ENCODE data around the gene MAGI2. TPM values are rescaled to one million over a fixed set of nuclear protein-coding genes. Genes with fewer than 3 reads are reported as not detected.

Gene MAGI2
- total RNA-seq, 3 donors from 2014 or later, result 9.8 to 22.7 (median 20.2) TPM

DNA sequence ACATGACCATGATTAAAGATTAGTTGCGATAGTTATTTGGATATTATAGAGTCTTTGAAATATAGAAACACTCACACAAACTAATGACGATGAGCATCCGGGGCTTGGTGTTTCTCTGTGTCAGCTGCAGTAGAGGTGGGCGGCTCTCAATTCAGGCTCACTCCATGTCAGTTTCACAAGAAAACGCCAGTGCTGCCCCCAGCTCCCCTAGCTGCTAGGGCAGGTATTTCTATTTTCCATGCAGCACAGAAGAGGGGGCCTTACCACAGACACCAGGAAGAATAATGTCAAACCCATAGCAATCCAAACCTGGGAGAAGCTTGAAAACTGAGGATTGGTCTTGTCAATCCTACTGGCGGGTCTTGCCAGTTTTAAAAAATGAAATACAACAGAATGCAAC is 1457.8 kb downstream of the MAGI2 start:
- Histone ChIP-seq H3K4me1 (no peaks in the 10 kb centered on the region), H3K9me3 (no peaks in the 10 kb centered on the region), H3K27me3 (no peaks in the 10 kb centered on the region), H3K27ac (no peak overlapping the region), H3K4me3 (no peak overlapping the region), H3K36me3 (no peaks in the 10 kb centered on the region)
- intact Hi-C loops (cut with DNase I; ENCODE audit: low total_unique reads), result no loop called here
- no peak for DNase-seq (ENCODE audit: low spot score in 2 of 2)
- no peak for TF ChIP-seq POLR2AphosphoS5 (IDR thresholded peaks at IDR 0.05)
- TF ChIP-seq POLR2A (IDR thresholded peaks at IDR 0.05), result no peak
- TF ChIP-seq, protein P1, sequence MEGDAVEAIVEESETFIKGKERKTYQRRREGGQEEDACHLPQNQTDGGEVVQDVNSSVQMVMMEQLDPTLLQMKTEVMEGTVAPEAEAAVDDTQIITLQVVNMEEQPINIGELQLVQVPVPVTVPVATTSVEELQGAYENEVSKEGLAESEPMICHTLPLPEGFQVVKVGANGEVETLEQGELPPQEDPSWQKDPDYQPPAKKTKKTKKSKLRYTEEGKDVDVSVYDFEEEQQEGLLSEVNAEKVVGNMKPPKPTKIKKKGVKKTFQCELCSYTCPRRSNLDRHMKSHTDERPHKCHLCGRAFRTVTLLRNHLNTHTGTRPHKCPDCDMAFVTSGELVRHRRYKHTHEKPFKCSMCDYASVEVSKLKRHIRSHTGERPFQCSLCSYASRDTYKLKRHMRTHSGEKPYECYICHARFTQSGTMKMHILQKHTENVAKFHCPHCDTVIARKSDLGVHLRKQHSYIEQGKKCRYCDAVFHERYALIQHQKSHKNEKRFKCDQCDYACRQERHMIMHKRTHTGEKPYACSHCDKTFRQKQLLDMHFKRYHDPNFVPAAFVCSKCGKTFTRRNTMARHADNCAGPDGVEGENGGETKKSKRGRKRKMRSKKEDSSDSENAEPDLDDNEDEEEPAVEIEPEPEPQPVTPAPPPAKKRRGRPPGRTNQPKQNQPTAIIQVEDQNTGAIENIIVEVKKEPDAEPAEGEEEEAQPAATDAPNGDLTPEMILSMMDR (IDR thresholded peaks at IDR 0.05), result no peak

GRCh38 chr7:77993838-77994237 is 1459.6 kb downstream of the MAGI2 start:
- H3K27ac ChIP-seq, result no peak overlapping the region
- no peaks in the 10 kb centered on the region for H3K36me3 ChIP-seq
- no peak overlapping the region for H3K4me3 ChIP-seq
- TF ChIP-seq POLR2AphosphoS5 (IDR thresholded peaks at IDR 0.05), result no peak
- TF ChIP-seq POLR2A (IDR thresholded peaks at IDR 0.05), result no peak
- intact Hi-C loops (cut with DNase I; ENCODE audit: low total_unique reads), result no loop called here
- H3K9me3 ChIP-seq, result no peaks in the 10 kb centered on the region
- DNase-seq (ENCODE audit: low spot score in 2 of 2), result no peak
- no peaks in the 10 kb centered on the region for H3K27me3 ChIP-seq
- H3K4me1 ChIP-seq, result no peaks in the 10 kb centered on the region

GRCh38 chr7:77991656-77992055 is 1461.8 kb downstream of the MAGI2 start:
- Histone ChIP-seq H3K27ac (no peak overlapping the region), H3K4me3 (no peak overlapping the region), H3K27me3 (no peaks in the 10 kb centered on the region), H3K9me3 (no peaks in the 10 kb centered on the region), H3K4me1 (no peaks in the 10 kb centered on the region), H3K36me3 (no peaks in the 10 kb centered on the region)
- TF ChIP-seq, protein P1 (IDR thresholded peaks at IDR 0.05), result no peak
- TF ChIP-seq POLR2A (IDR thresholded peaks at IDR 0.05), result no peak
- no peak for TF ChIP-seq POLR2AphosphoS5 (IDR thresholded peaks at IDR 0.05)
- intact Hi-C loops (cut with DNase I; ENCODE audit: low total_unique reads), result no loop called here
- no peak for DNase-seq (ENCODE audit: low spot score in 2 of 2)

DNA sequence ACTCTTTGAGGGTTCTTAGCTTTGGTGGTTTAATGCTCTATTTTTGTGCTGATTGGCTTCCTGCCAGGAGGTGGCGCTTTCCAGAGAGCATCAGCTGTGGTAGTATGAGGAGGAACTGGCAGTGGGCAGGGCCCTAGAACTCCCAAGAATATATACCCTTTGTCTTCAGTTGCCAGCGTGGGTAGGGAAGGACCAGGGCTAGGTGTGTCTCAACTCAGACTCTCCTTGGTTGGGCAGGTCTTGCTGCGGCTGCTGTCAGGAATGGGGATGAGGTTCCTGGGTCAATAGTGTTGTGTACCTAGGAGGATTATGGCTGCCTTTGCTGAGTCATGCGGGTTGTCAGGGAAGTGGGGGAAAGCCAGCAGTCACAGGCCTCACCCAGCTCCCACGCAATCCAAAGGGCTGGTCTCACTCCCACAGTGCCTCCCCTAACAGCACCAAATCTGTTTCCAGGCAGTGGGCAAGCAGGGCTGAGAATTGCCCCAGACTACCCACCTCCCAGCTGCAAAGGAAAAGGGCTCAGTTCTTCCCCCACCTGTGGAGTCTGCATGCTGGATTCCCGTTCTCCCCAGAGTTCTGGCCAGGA is 1463.4 kb downstream of the MAGI2 start:
- Histone ChIP-seq H3K36me3 (no peaks in the 10 kb centered on the region), H3K4me1 (no peaks in the 10 kb centered on the region), H3K27ac (no peak overlapping the region), H3K27me3 (no peaks in the 10 kb centered on the region), H3K4me3 (no peak overlapping the region), H3K9me3 (no peaks in the 10 kb centered on the region)
- intact Hi-C loops (cut with DNase I; ENCODE audit: low total_unique reads), result no loop called here
- no peak for DNase-seq (ENCODE audit: low spot score in 2 of 2)
- TF ChIP-seq POLR2AphosphoS5 (IDR thresholded peaks at IDR 0.05) (no peak), POLR2A (IDR thresholded peaks at IDR 0.05) (no peak)

DNA sequence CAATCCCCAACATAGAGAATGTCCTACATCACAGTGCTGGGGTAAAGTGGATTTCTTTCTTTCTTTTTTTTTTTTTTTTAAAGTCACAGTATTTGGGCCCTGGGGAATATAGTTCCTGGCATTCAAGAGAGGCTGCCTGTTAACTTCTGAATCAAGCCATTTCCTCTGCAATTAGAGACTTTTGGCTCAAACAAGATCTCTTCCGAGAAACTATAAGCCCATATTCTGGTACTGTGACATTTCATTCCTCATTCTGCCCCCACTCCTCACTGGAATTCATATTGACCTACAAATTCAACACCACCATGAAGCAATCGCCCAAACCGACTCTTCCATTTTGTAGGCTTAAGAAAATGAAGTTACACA is 1467.5 kb downstream of the MAGI2 start:
- Histone ChIP-seq H3K36me3 (no peaks in the 10 kb centered on the region), H3K27me3 (no peaks in the 10 kb centered on the region), H3K27ac (peak overlapping the region in 1 of 2 donors; percentile 61), H3K4me1 (no peaks in the 10 kb centered on the region), H3K9me3 (no peaks in the 10 kb centered on the region), H3K4me3 (no peak overlapping the region)
- intact Hi-C loops (cut with DNase I; ENCODE audit: low total_unique reads), result no loop called here
- TF ChIP-seq POLR2A (IDR thresholded peaks at IDR 0.05), result no peak
- TF ChIP-seq, protein P1 (IDR thresholded peaks at IDR 0.05), result no peak
- TF ChIP-seq POLR2AphosphoS5 (IDR thresholded peaks at IDR 0.05), result no peak
- DNase-seq (ENCODE audit: low spot score in 2 of 2), result no peak

DNA sequence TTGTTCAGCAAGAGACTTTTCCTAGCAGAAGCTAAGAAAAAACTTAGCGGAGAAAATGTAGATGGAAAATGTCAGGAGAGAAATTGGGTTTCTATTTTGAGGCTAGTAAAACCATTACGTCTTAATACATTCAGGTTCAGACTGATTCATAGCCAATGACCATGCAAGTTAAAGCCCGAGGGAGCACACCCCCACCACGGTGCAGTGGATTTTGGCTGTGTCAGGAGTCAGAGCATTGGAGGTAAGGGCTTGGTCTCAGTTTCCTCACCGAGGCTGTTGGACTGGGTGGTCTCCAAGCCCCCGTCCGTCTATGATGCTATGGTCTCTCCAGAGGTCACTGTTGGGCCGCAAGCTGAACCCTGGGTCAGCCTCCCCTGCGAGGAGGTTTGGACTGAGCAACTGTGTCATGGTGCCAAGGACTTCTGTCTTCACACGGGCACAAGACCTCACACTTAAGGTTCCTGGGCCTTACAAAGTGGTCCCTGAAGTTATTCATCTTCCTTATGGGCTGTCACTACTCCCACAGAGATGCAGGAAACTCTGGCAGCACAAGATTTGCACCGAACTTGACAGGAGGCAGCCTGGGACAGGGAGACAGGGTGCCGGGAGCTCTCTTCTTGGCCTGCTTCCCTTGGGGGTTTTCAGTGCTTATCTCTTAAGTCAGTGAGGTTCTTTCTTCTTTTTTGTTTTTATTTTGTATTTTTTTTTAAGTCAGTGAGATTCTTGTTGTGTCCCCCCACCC is 1468.1 kb downstream of the MAGI2 start:
- Histone ChIP-seq H3K27me3 (no peaks in the 10 kb centered on the region), H3K9me3 (no peaks in the 10 kb centered on the region), H3K4me1 (no peaks in the 10 kb centered on the region), H3K4me3 (no peak overlapping the region), H3K36me3 (no peaks in the 10 kb centered on the region), H3K27ac (peak overlapping the region in 1 of 2 donors; percentile 63)
- no peak for DNase-seq (ENCODE audit: low spot score in 2 of 2)
- intact Hi-C loops (cut with DNase I; ENCODE audit: low total_unique reads), result no loop called here
- TF ChIP-seq POLR2A (IDR thresholded peaks at IDR 0.05) (no peak), POLR2AphosphoS5 (IDR thresholded peaks at IDR 0.05) (no peak)
- TF ChIP-seq, protein P1 (IDR thresholded peaks at IDR 0.05), result no peak

Measured in breast epithelium (tissue), 4 donors.